ENCODE data around the gene ARHGEF18.

ARHGEF18 gene

DNA sequence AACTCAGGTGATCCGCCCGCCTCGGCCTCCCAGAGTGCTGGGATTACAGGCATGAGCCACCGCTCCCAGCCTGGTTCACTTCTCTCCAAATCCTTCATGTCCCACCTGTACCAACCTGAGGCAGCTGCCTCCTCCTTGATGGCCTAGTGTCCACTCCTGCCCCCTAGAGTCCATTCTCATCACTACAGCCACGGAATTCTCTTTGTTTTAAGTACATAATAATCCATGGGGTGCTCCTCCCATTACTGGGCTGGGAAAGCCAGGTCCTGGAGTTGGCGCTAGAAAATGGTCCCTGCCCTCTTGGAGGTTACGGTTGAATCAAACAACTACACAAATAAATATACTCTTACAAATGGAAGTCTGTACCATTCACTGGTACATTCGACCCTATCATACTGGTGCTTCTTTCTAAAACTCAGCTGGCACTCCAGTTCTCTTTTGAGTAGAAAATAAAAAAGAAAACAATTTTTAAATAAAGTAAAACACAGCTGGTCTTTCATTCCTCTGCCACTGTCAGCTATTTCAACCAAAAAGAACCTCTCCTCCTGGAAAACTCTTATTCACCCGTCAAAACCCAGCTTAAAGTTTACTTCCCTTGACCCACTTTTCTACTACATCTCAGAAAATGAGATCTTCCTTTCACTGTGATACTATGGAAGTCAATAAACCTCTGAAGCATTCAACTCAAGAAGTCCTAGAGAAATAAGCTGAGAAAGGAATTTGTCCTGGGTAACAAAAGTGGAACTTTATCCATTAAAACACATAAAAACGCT lies 22.4 kb upstream of the ARHGEF18 start:
- TF ChIP-seq, protein P1, sequence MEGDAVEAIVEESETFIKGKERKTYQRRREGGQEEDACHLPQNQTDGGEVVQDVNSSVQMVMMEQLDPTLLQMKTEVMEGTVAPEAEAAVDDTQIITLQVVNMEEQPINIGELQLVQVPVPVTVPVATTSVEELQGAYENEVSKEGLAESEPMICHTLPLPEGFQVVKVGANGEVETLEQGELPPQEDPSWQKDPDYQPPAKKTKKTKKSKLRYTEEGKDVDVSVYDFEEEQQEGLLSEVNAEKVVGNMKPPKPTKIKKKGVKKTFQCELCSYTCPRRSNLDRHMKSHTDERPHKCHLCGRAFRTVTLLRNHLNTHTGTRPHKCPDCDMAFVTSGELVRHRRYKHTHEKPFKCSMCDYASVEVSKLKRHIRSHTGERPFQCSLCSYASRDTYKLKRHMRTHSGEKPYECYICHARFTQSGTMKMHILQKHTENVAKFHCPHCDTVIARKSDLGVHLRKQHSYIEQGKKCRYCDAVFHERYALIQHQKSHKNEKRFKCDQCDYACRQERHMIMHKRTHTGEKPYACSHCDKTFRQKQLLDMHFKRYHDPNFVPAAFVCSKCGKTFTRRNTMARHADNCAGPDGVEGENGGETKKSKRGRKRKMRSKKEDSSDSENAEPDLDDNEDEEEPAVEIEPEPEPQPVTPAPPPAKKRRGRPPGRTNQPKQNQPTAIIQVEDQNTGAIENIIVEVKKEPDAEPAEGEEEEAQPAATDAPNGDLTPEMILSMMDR (conservative IDR thresholded peaks at IDR 0.05; ENCODE audit: low read depth, low read length) = peak; percentile 61
- Histone ChIP-seq H3K79me2 (ENCODE audit: insufficient read depth, low read depth) (no peaks in the 10 kb centered on the region), H2AFZ (ENCODE audit: low read depth) (no peak overlapping the region), H3K9ac (no peak overlapping the region), H3K4me2 (no peak overlapping the region), H3K27me3 (ENCODE audit: insufficient read depth, low read depth) (no peaks in the 10 kb centered on the region), H3K27ac (no peak overlapping the region), H3K4me1 (ENCODE audit: low read depth, poor library complexity, severe bottlenecking) (peaks cover 6% of the 10 kb centered on the region), H4K20me1 (ENCODE audit: insufficient read depth) (no peaks in the 10 kb centered on the region), H3K36me3 (ENCODE audit: insufficient read depth) (no peaks in the 10 kb centered on the region), H3K4me3 (IDR thresholded peaks at IDR 0.05; ENCODE audit: insufficient read depth, low read depth, low read length) (no peak overlapping the region)

DNA sequence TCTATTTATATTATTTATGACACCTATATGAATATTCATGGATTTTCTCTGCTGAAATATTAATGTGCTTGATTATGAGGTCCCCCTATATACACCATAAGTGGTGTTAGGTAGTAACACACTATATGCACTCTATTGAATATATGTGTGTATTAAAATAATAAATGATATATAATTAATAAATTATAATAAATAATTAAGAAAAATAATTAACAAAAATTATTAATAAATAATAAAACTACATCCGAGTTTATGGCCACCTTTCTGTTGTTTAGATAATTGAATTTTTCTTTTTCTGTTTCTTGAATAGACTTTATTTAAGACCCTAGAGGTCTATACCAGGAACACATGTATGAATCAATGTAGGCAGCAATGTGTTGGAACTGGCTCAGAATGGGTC lies 20.9 kb upstream of the ARHGEF18 start:
- H3K9ac ChIP-seq = no peak overlapping the region
- no peaks in the 10 kb centered on the region for H3K36me3 ChIP-seq (ENCODE audit: insufficient read depth)
- no peak overlapping the region for H3K4me3 ChIP-seq (IDR thresholded peaks at IDR 0.05; ENCODE audit: insufficient read depth, low read depth, low read length)
- H3K27ac ChIP-seq = no peak overlapping the region
- H3K79me2 ChIP-seq (ENCODE audit: insufficient read depth, low read depth) = no peaks in the 10 kb centered on the region
- no peaks in the 10 kb centered on the region for H3K27me3 ChIP-seq (ENCODE audit: insufficient read depth, low read depth)
- no peaks in the 10 kb centered on the region for H4K20me1 ChIP-seq (ENCODE audit: insufficient read depth)
- H3K4me1 ChIP-seq (ENCODE audit: low read depth, poor library complexity, severe bottlenecking) = peaks cover 6% of the 10 kb centered on the region
- TF ChIP-seq, protein P1 (conservative IDR thresholded peaks at IDR 0.05; ENCODE audit: low read depth, low read length) = no peak
- no peak overlapping the region for H2AFZ ChIP-seq (ENCODE audit: low read depth)
- no peak overlapping the region for H3K4me2 ChIP-seq

DNA sequence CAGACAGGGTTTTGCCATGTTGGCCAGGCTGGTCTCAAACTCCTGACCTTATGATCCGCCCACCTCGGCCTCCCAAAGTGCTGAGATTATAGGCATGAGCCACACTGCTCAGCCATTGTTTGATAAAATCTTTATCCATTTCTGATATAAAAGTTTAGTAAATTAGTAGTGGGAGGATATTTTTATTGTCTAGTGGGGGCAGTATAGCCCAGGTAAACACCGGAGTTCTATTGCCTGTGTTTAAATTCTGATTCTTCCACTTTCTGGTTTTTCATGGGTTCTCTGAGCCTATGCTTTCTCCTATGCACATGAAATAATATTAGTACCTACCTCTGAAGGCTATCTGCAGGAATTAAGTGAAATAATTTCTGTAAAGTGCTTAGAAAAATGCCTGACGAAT lies 20.1 kb upstream of the ARHGEF18 start:
- H4K20me1 ChIP-seq (ENCODE audit: insufficient read depth) = no peaks in the 10 kb centered on the region
- TF ChIP-seq, protein P1 (conservative IDR thresholded peaks at IDR 0.05; ENCODE audit: low read depth, low read length) = no peak; the same call in 1 of the 2 replicates
- H3K27me3 ChIP-seq (ENCODE audit: insufficient read depth, low read depth) = no peaks in the 10 kb centered on the region
- no peaks in the 10 kb centered on the region for H3K79me2 ChIP-seq (ENCODE audit: insufficient read depth, low read depth)
- no peak overlapping the region for H2AFZ ChIP-seq (ENCODE audit: low read depth)
- no peak overlapping the region for H3K9ac ChIP-seq
- H3K4me3 ChIP-seq (IDR thresholded peaks at IDR 0.05; ENCODE audit: insufficient read depth, low read depth, low read length) = no peak overlapping the region
- H3K4me2 ChIP-seq = no peak overlapping the region
- H3K4me1 ChIP-seq (ENCODE audit: low read depth, poor library complexity, severe bottlenecking) = peaks cover 6% of the 10 kb centered on the region
- H3K36me3 ChIP-seq (ENCODE audit: insufficient read depth) = no peaks in the 10 kb centered on the region
- H3K27ac ChIP-seq = no peak overlapping the region

DNA sequence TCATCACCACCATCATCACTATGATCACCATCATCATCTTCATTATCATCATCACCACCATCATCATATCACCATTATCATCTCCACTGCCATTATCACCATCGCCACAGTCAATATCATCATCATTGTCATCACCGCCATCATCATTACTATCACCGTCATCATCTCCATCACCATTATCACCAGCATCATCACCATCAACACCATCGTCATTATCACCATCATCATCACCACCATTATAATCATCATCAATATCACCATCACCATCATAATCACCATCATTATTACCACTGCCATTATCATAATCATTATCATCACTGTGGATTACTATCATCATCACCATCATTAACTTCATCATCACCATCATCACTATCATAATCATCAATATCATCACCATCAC lies 17.3 kb upstream of the ARHGEF18 start:
- no peak overlapping the region for H2AFZ ChIP-seq (ENCODE audit: low read depth)
- H3K4me2 ChIP-seq = no peak overlapping the region
- no peaks in the 10 kb centered on the region for H3K79me2 ChIP-seq (ENCODE audit: insufficient read depth, low read depth)
- H3K9ac ChIP-seq = no peak overlapping the region
- H3K27me3 ChIP-seq (ENCODE audit: insufficient read depth, low read depth) = no peaks in the 10 kb centered on the region
- H3K27ac ChIP-seq = no peak overlapping the region
- H3K4me1 ChIP-seq (ENCODE audit: low read depth, poor library complexity, severe bottlenecking) = peaks cover 24% of the 10 kb centered on the region
- no peaks in the 10 kb centered on the region for H4K20me1 ChIP-seq (ENCODE audit: insufficient read depth)
- no peaks in the 10 kb centered on the region for H3K36me3 ChIP-seq (ENCODE audit: insufficient read depth)
- no peak overlapping the region for H3K4me3 ChIP-seq (IDR thresholded peaks at IDR 0.05; ENCODE audit: insufficient read depth, low read depth, low read length)
- TF ChIP-seq, protein P1 (conservative IDR thresholded peaks at IDR 0.05; ENCODE audit: low read depth, low read length) = no peak

All from KMS-11 (cell line).